Muscle of back (tissue), 11 donors: Measurements from ENCODE around the gene ZFP57. TPM values are rescaled to one million over a fixed set of nuclear protein-coding genes. Genes with fewer than 3 reads are reported as not detected.

Experiments used
- DNase-seq, 3 donors: peaks; one replicate each; pipeline versions ENCODE4 v3.0.0 to v3.0.0-alpha.2; 2013
- polyA plus RNA-seq, 10 donors: library from polyadenylated mRNA; unstranded; fragments of 120-200 nt; gene quantifications; one replicate each; pipeline ENCODE4 v1.2.1, GENCODE V29; 2013; ENCODE audit not compliant: insufficient read length in 10 of 10

The ZFP57 gene
- polyA plus RNA-seq, 10 donors, result 0.09 to 0.57 (median 0.19) TPM; not detected in 7

GRCh38 chr6:29626948-29627754 lies 53.8 kb downstream of the ZFP57 start:
- DNase-seq, result peak in 1 of 3 donors; percentile 20

DNA sequence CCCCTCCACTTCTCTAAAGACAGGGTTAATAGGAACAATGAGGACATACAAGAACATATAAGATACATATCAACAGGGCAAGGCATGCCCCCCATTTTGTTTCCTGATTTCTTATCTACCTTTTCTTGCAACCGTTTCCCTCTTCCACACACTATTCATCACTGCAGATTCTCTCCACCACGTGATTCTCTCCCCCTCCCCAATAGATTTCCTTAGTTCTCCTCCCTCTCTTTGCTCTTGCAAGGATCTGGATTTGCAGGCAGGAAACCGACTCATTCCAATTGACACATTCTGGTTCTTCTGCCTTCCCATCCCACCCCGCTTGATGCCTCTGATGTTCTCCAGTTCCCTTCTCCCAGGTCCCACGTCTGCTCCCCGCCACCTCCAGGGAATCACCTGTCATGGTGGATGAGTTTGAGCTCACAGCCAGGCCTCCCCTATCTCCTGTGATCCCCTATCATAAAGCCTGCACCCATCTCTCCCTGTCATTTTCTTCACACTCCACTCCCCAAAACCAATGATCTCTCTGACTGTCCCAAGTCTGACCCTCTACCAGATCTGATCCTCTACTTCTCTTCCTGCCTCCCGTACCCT lies 55.5 kb downstream of the ZFP57 start:
- DNase-seq, result no peak

DNA sequence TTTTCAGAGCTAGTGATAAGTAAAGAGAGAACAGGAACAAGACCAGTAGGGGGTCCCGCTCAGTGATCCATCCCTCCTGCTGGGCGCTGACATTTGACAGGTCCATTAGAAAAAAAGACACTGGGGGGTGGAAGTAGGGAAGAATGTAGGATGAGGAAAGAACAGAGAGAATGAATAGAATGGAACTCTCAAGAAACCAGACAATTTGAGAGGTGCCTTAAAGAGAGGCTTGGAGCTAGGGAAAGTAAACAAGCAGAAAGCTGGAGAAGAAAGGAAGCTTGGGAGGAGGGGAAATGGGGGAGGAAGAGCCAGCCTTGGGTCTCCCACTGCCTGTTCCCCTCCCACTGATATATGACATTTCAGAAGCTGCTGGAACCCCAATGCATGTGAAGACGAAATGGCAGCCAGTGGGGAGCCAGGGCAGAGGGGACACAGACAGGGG lies 56.4 kb downstream of the ZFP57 start:
- no peak for DNase-seq

Other genes with a start within 250 kb of the ZFP57 start
- not detected for gene OR10C1, start 241.8 kb downstream of the ZFP57 start, polyA plus RNA-seq
- gene OR11A1, start 224.1 kb downstream of the ZFP57 start, polyA plus RNA-seq, result not detected
- gene OR2H1, start 224.0 kb downstream of the ZFP57 start, polyA plus RNA-seq, result not detected
- gene MAS1L, start 193.2 kb downstream of the ZFP57 start, polyA plus RNA-seq, result not detected
- 1 to 10 TPM in 2 of 10 donors, under 1 TPM in 8; 0.15 to 3.7 (median 0.38) TPM for gene UBD, start 121.4 kb downstream of the ZFP57 start, polyA plus RNA-seq
- under 1 TPM in 8 of 10 donors, not detected in 2; 0.07 to 0.32 (median 0.21) TPM for gene OR2H2, start 96.0 kb downstream of the ZFP57 start, polyA plus RNA-seq
- 10 to 100 TPM; 22.9 to 64.3 (median 33.5) TPM for gene GABBR1, start 48.0 kb downstream of the ZFP57 start, polyA plus RNA-seq
- gene MOG, start 24.1 kb downstream of the ZFP57 start, polyA plus RNA-seq, result not detected
- 10 to 100 TPM in 2 of 10 donors, 1 to 10 TPM in 8; 5.0 to 25.3 (median 6.8) TPM for gene HLA-F, start 42.3 kb upstream of the ZFP57 start, polyA plus RNA-seq
- gene HLA-G, start 146.7 kb upstream of the ZFP57 start, polyA plus RNA-seq, result 1 to 10 TPM; 1.4 to 7.8 (median 5.4) TPM